Stimulated activated naive CD8-positive, alpha-beta T cell treated with anti-CD3 and anti-CD28 coated beads, Interleukin-15, amount 100 ng/mL, for 72 hours (primary cell): ENCODE results near the gene TESK2.
A peak's percentile ranks its signal among the peaks of the same experiment; 100 is the strongest.
"Not testable (repeated sequence)": the region's sequence is repeated elsewhere in the genome, so short reads cannot be mapped to it uniquely, and the experiment has no call there.

Experiments used
- ATAC-seq: fragments of 150-1000 bp; cut with Tn5 transposase; 2 replicates; pipeline ENCODE4 v1.10.0; 2021; ENCODE audit warnings: mild to moderate bottlenecking, moderate library complexity
- DNase-seq, 2 donors: peaks; one replicate each; pipeline ENCODE4 v3.0.0; 2021 to 2022
- H3K27ac Mint-ChIP-seq, 2 donors: one replicate each; pipeline ENCODE4 v1.8.0; 2022; ENCODE audit warnings: mild to moderate bottlenecking in 2 of 2, mixed read lengths in 2 of 2, moderate library complexity in 2 of 2
- H3K27me3 Mint-ChIP-seq: one replicate; pipeline ENCODE4 v1.8.0; 2022; ENCODE audit warnings: mixed read lengths
- H3K4me1 Mint-ChIP-seq: one replicate; pipeline ENCODE4 v1.8.0; 2022; ENCODE audit warnings: mild to moderate bottlenecking, mixed read lengths
- H3K4me3 Mint-ChIP-seq, 2 donors: one replicate each; pipeline ENCODE4 v1.8.0; 2022; ENCODE audit warnings: mild to moderate bottlenecking in 2 of 2, mixed read lengths in 2 of 2, moderate library complexity in 1 of 2
- H3K9me3 Mint-ChIP-seq, 2 donors: one replicate each; pipeline ENCODE4 v1.8.0; 2022; ENCODE audit warnings: mixed read lengths in 2 of 2

The TESK2 gene

DNA sequence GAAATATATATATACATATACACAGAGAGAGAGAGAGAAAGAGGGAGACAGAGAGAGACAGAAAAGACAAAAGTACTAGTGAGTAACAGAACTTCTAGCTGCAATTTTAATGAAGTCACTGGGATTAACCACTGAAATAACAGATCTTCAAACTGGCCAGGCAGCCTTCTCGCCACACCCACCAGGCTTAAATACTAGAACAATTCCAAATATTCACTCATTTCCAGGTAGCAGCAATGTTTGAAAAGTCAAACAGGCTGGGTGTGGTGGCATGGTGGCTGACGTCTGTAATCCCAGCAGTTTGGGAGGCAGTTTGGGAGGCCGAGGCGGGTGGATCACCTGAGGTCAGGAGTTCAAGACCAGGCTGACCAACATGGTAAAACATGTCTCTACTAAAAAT is 25.5 kb upstream of the TESK2 start:
- H3K9me3 Mint-ChIP-seq, result no peaks in the 10 kb centered on the region
- DNase-seq (no peak), ATAC-seq (no peak)
- H3K27ac Mint-ChIP-seq, result peak overlapping the region; percentile 76 to 78
- H3K4me1 Mint-ChIP-seq, result peaks cover 44% of the 10 kb centered on the region
- H3K4me3 Mint-ChIP-seq, result no peak overlapping the region
- no peaks in the 10 kb centered on the region for H3K27me3 Mint-ChIP-seq

- no peaks in the 10 kb centered on the region for H3K27me3 Mint-ChIP-seq
- H3K4me3 Mint-ChIP-seq, result no peak overlapping the region
- no peaks in the 10 kb centered on the region for H3K9me3 Mint-ChIP-seq
- peak overlapping the region; percentile 8 to 78 for H3K27ac Mint-ChIP-seq
- peaks cover 43% of the 10 kb centered on the region for H3K4me1 Mint-ChIP-seq
- ATAC-seq (no peak), DNase-seq (no peak)
Observed at GRCh38 chr1:45516036-45516435, 25.1 kb upstream of the TESK2 start.

GRCh38 chr1:45513532-45514260 is 22.7 kb upstream of the TESK2 start:
- not testable (repeated sequence) for H3K9me3 Mint-ChIP-seq, H3K4me3 Mint-ChIP-seq, ATAC-seq, DNase-seq, H3K27me3 Mint-ChIP-seq
- H3K27ac Mint-ChIP-seq, result peak overlapping the region in 1 of 2 donors; percentile 72
- H3K4me1 Mint-ChIP-seq, result peaks cover 27% of the 10 kb centered on the region

DNA sequence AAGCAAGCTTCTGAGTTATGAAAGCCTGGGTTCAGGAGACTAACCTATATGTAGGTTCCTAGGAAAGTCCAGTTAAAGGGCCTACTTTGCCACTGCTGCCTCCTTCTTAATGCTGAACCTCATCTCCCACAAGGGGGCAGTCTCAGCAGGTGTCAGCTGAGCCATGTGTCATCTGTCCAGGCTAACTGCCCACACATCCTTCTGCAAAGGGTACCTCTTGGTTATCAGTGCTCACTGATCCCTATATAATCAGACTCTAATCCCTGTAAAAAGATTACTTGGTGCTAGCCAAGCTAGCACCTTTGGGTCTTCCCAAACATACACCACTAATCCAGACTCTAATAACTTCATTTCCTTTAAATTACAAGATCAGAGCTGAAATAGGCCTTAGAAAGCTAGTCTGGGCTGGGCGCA is 21.7 kb upstream of the TESK2 start:
- Mint-ChIP-seq H3K4me1 (peaks cover 27% of the 10 kb centered on the region), H3K9me3 (no peaks in the 10 kb centered on the region), H3K27ac (peak overlapping the region; percentile 30 to 86), H3K4me3 (no peak overlapping the region), H3K27me3 (no peaks in the 10 kb centered on the region)
- peak; percentile 56 to 68 for DNase-seq
- peak; percentile 85 for ATAC-seq

DNA sequence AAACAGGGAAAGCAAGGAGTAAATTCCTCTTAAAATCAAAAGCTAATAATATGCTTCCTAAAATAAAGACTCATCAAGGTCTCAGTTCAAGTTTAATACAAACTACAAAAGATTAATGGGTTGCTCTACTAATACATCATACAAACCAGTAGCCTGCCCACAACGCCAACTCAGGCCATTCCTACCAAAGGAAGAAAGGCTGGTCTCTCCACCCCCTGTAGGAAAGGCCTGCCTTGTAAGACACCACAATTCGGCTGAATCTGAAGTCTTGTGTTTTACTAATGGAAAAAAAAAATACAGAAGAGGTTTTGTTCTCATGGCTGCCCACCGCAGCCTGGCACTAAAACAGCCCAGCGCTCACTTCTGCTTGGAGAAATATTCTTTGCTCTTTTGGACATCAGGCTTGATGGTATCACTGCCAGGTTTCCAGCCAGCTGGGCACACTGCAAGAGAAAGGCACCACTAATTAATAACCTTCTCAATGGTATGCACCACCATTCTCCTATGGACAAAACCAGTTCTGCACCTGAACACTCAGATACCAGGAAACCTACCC is 20.1 kb upstream of the TESK2 start:
- H3K27me3 Mint-ChIP-seq, result no peaks in the 10 kb centered on the region
- no peaks in the 10 kb centered on the region for H3K9me3 Mint-ChIP-seq
- no peak overlapping the region for H3K4me3 Mint-ChIP-seq
- H3K4me1 Mint-ChIP-seq, result peaks cover 20% of the 10 kb centered on the region
- DNase-seq (no peak), ATAC-seq (no peak)
- H3K27ac Mint-ChIP-seq, result no peak overlapping the region

DNA sequence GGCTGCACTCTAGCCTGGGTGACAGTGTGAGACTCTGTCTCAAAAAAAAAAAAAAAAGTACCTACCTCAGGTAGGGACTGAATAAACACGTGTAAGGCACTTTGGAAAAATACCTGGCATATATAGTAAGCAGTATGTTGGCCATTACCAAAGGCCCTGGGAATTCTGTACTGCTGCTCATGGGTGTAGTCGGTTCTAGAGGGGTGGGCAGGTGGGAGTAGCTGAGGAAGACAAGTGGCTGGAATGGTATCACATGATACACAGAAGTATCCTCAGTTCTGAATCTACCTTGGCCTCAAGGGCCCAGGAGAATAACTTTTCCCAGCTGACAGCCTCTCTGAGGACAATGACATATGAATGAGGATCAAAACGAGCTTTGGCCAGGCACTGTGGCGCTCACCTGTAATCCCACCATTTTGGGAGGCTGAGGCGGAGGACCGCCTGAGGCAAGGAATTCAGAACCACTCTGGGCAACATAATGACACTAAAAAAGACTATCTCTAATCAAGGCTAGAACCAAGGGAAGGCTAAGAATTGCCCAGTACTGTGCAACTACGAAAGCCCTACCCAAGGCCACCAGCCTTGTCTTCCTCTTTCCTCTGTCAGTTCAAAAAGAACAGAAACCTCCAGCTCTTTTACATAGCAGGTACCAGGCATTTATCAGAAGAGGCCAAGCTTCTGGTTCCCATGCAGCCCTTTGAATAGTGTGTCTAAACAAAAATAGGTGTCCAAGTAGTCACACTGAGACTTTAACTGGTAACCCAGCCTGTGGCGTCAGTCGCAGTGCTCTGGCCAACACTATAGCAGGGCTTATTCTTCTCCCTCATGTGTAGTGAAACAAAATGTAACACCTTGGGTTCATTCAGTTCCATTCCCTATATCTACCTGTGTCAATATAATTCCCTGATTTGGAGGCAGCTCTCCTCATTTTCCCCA is 19.3 kb upstream of the TESK2 start:
- DNase-seq (no peak), ATAC-seq (no peak)
- no peak overlapping the region for H3K4me3 Mint-ChIP-seq
- no peak overlapping the region for H3K27ac Mint-ChIP-seq
- peaks cover 17% of the 10 kb centered on the region for H3K4me1 Mint-ChIP-seq
- H3K9me3 Mint-ChIP-seq, result no peaks in the 10 kb centered on the region
- H3K27me3 Mint-ChIP-seq, result no peaks in the 10 kb centered on the region

GRCh38 chr1:45508295-45509151 is 17.6 kb upstream of the TESK2 start:
- Mint-ChIP-seq H3K9me3 (no peaks in the 10 kb centered on the region), H3K27ac (peak overlapping the region in 1 of 2 donors; percentile 40)

GRCh38 chr1:45507893-45508292 is 16.9 kb upstream of the TESK2 start:
- Mint-ChIP-seq H3K27ac (peak overlapping the region in 1 of 2 donors; percentile 40), H3K4me1 (peaks cover 12% of the 10 kb centered on the region), H3K4me3 (no peak overlapping the region), H3K9me3 (no peaks in the 10 kb centered on the region), H3K27me3 (no peaks in the 10 kb centered on the region)
- peak; percentile 11 for ATAC-seq
- no peak for DNase-seq

More at GRCh38 chr1:45508295-45509151, 17.6 kb upstream of the TESK2 start:
- ATAC-seq (peak; percentile 58), DNase-seq (no peak)
- Mint-ChIP-seq H3K4me1 (peaks cover 17% of the 10 kb centered on the region), H3K27me3 (no peaks in the 10 kb centered on the region), H3K4me3 (no peak overlapping the region)

GRCh38 chr1:45507195-45507594 is 16.2 kb upstream of the TESK2 start:
- Mint-ChIP-seq H3K9me3 (no peaks in the 10 kb centered on the region), H3K4me3 (no peak overlapping the region), H3K27me3 (no peaks in the 10 kb centered on the region), H3K27ac (no peak overlapping the region), H3K4me1 (peaks cover 13% of the 10 kb centered on the region)
- DNase-seq (no peak), ATAC-seq (peak; percentile 22)

- Mint-ChIP-seq H3K27me3 (no peaks in the 10 kb centered on the region), H3K4me1 (peaks cover 41% of the 10 kb centered on the region), H3K27ac (no peak overlapping the region), H3K9me3 (no peaks in the 10 kb centered on the region), H3K4me3 (no peak overlapping the region)
- no peak for ATAC-seq
- DNase-seq, result no peak
Observed at GRCh38 chr1:45503462-45504360, 12.7 kb upstream of the TESK2 start.

DNA sequence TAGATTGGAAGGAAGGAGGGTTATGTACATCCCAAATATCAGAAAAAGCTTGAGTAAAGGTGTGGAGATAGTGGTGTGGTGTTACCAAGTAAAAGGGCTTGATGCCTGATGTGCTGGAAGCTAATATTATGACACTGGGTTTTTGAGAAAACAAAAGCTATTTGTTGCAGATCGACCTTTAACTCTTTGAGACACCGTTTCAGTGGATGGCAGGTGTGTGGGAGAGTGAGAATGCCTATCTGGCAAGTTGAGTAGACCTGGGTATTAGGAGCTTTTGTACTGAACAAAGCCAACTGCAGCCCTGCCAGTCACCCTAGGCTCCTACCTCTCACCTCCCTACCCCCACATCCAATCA is 10.5 kb upstream of the TESK2 start:
- H3K27me3 Mint-ChIP-seq, result no peaks in the 10 kb centered on the region
- DNase-seq (no peak), ATAC-seq (no peak)
- peak overlapping the region in 1 of 2 donors; percentile 93 for H3K4me3 Mint-ChIP-seq
- H3K27ac Mint-ChIP-seq, result no peak overlapping the region
- no peaks in the 10 kb centered on the region for H3K9me3 Mint-ChIP-seq
- peaks cover 36% of the 10 kb centered on the region for H3K4me1 Mint-ChIP-seq

GRCh38 chr1:45499415-45499769 is 8.4 kb upstream of the TESK2 start:
- H3K9me3 Mint-ChIP-seq, result no peaks in the 10 kb centered on the region
- DNase-seq (peak in 1 of 2 donors; percentile 23), ATAC-seq (peak; percentile 26)
- H3K27me3 Mint-ChIP-seq, result no peaks in the 10 kb centered on the region
- peak overlapping the region; percentile 90 to 92 for H3K27ac Mint-ChIP-seq
- peak overlapping the region; percentile 91 to 93 for H3K4me3 Mint-ChIP-seq
- peaks cover 36% of the 10 kb centered on the region for H3K4me1 Mint-ChIP-seq

DNA sequence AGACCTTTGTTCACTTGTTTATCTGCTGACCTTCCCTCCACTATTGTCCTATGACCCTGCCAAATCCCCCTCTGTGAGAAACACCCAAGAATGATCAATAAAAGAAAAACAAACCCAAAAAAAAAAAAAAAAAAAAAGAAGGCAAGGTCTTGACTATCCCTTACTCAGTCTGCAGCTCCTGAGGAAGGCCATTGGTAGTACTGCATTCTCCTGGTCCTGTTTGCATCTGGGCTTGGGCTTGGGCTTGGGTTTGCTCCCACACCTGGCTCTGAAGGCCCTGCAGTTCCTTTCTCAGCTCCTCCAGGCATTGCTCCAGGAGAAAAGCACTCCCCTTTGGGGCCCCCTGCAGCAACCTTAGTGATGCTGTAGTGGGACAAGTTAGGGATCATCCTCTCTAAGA is 7.3 kb upstream of the TESK2 start:
- Mint-ChIP-seq H3K4me3 (no peak overlapping the region), H3K9me3 (no peaks in the 10 kb centered on the region), H3K27me3 (no peaks in the 10 kb centered on the region), H3K27ac (no peak overlapping the region), H3K4me1 (peaks cover 36% of the 10 kb centered on the region)
- ATAC-seq (no peak), DNase-seq (no peak)

GRCh38 chr1:45493116-45493697 is 2.2 kb upstream of the TESK2 start:
- ATAC-seq (no peak), DNase-seq (peak; percentile 33 to 36)
- H3K27ac Mint-ChIP-seq, result no peak overlapping the region
- H3K9me3 Mint-ChIP-seq, result no peaks in the 10 kb centered on the region
- no peak overlapping the region for H3K4me3 Mint-ChIP-seq
- H3K4me1 Mint-ChIP-seq, result peaks cover under 1% of the 10 kb centered on the region
- H3K27me3 Mint-ChIP-seq, result no peaks in the 10 kb centered on the region
